Loucy (cell line): Measurements from ENCODE around the gene MAP4K3.

Source experiments
- CTCF ChIP-seq: fragments of 200-600 bp; sonication (generic); conservative IDR thresholded peaks from 2 replicates; pipeline ENCODE4 v1.5.1; 2014; ENCODE audit warnings: mild to moderate bottlenecking, antibody characterized with exemption, low read length
- EZH2phosphoT487 ChIP-seq: fragments of 200-600 bp; IDR thresholded peaks from 2 replicates; pipeline ENCODE4 v1.6.1; 2018; ENCODE audit warnings: antibody characterized with exemption, mild to moderate bottlenecking, moderate library complexity, borderline replicate concordance

- no peak for TF ChIP-seq CTCF
- no peak for TF ChIP-seq EZH2phosphoT487
These were observed 77.5 kb downstream of the MAP4K3 start for GRCh38 chr2:39359453-39360038.
